ENCODE results near the gene TIMMDC1. TPM values are rescaled to one million over a fixed set of nuclear protein-coding genes. Genes with fewer than 3 reads are reported as not detected.

The TIMMDC1 gene
- total RNA-seq, 4 donors from 2014 or later = 41.2 to 137 (median 101) TPM

DNA sequence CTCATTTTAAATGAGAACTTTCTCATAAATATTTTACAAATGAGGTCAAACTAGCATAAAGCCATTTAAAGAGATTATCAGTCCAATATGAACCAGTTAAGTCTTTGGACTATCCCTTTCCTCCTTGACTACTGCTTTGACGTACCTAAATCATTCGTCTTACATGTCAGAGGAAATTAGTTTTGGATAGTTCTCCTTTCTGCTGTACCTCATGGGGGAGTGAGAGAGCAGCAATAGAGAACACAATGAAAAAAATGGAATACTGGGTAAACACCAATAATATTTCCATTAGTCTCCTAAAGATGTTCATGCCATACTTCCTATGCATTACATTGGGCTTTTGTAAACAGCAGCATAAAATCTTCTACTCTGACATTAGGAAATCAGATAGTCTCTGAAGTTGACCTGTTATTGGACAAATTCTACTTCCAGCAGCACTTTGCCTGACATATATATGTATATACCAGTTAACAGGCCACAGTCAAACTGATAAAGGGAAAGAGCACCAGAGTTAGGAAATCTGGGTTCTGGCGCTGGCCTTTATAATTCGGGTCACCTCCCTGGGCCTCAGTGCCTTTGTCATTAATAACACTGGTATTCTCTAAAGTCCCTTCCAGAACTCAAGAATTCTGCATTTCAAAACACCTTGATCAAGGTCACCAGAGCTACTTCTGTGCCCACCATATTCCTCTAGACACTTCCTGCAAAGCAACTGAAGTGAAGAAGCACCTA, 26.8 kb downstream of the TIMMDC1 start:
- no peaks in the 10 kb centered on the region for H3K27me3 ChIP-seq
- TF ChIP-seq, protein P1, sequence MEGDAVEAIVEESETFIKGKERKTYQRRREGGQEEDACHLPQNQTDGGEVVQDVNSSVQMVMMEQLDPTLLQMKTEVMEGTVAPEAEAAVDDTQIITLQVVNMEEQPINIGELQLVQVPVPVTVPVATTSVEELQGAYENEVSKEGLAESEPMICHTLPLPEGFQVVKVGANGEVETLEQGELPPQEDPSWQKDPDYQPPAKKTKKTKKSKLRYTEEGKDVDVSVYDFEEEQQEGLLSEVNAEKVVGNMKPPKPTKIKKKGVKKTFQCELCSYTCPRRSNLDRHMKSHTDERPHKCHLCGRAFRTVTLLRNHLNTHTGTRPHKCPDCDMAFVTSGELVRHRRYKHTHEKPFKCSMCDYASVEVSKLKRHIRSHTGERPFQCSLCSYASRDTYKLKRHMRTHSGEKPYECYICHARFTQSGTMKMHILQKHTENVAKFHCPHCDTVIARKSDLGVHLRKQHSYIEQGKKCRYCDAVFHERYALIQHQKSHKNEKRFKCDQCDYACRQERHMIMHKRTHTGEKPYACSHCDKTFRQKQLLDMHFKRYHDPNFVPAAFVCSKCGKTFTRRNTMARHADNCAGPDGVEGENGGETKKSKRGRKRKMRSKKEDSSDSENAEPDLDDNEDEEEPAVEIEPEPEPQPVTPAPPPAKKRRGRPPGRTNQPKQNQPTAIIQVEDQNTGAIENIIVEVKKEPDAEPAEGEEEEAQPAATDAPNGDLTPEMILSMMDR (IDR thresholded peaks at IDR 0.05 in 4 of 5, conservative IDR thresholded peaks at IDR 0.05 in 1 of 5) = peak; percentile 9 to 50 (median 26)
- TF ChIP-seq POLR2A (IDR thresholded peaks at IDR 0.05) = no peak
- H3K36me3 ChIP-seq = peaks cover 3 to 43% of the 10 kb centered on the region in 2 donors
- peak overlapping the region in 1 of 4 donors; percentile 28 for H3K27ac ChIP-seq
- DNase-seq (no peak), ATAC-seq (peak; percentile 63 to 64)
- in situ Hi-C loops (cut with MboI; ENCODE audit: low sequenced_read_pairs in 4 of 4) = loop anchor here in 3 of 4 donors (25.0 kb wide), 1 partner anchor 162 kb away; the partner anchor contains the start of gene COX17 (in 3 of the 3)
- intact Hi-C loops (cut with DNase I; ENCODE audit: low total_unique reads) = loop anchor here (2.0 kb wide), 1 partner anchor 156 kb away; no protein-coding TSS in a partner anchor
- H3K4me1 ChIP-seq = no peaks in the 10 kb centered on the region
- no peaks in the 10 kb centered on the region for H3K9me3 ChIP-seq
- H3K4me3 ChIP-seq = no peak overlapping the region

DNA sequence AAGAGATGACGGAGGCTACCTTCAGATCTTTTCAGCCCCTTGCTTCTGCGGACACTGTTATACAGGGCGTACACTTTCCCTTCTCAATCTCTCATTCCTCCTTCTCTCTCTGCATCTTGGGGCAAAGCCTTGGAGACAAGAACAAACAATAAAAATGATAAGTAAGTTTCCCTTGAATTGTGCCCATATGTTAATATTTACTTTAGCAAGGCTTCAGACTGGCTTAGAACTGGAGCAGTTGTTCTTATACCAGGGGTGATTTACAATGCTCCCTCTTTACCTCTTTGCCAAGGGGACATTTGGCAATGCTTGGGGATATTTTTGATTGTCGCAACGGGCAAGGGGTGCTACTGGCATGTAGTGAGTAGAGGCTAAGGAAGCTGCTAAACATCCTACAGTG, 29.4 kb downstream of the TIMMDC1 start:
- H3K27ac ChIP-seq = no peak overlapping the region
- H3K4me1 ChIP-seq = no peaks in the 10 kb centered on the region
- H3K9me3 ChIP-seq = no peaks in the 10 kb centered on the region
- no peaks in the 10 kb centered on the region for H3K27me3 ChIP-seq
- in situ Hi-C loops (cut with MboI; ENCODE audit: low sequenced_read_pairs in 4 of 4) (no loop called here), intact Hi-C loops (cut with DNase I; ENCODE audit: low total_unique reads) (no loop called here)
- peaks cover 0 to 19% of the 10 kb centered on the region in 2 donors for H3K36me3 ChIP-seq
- H3K4me3 ChIP-seq = no peak overlapping the region
- no peak for DNase-seq
- ATAC-seq = no peak
- TF ChIP-seq, protein P1 (IDR thresholded peaks at IDR 0.05 in 4 of 5, conservative IDR thresholded peaks at IDR 0.05 in 1 of 5) = no peak
- TF ChIP-seq POLR2A (IDR thresholded peaks at IDR 0.05) = no peak

- TF ChIP-seq, protein P1 (IDR thresholded peaks at IDR 0.05 in 4 of 5, conservative IDR thresholded peaks at IDR 0.05 in 1 of 5) = no peak
- TF ChIP-seq POLR2A (IDR thresholded peaks at IDR 0.05) = no peak
- no peak overlapping the region for H3K4me3 ChIP-seq
- no peaks in the 10 kb centered on the region for H3K27me3 ChIP-seq
- DNase-seq (no peak), ATAC-seq (no peak)
- intact Hi-C loops (cut with DNase I; ENCODE audit: low total_unique reads) = no loop called here
- H3K9me3 ChIP-seq = no peaks in the 10 kb centered on the region
- no peak overlapping the region for H3K27ac ChIP-seq
- no peaks in the 10 kb centered on the region for H3K36me3 ChIP-seq
- H3K4me1 ChIP-seq = no peaks in the 10 kb centered on the region
- in situ Hi-C loops (cut with MboI; ENCODE audit: low sequenced_read_pairs in 4 of 4) = no loop called here
Measured at GRCh38 chr3:119529883-119530282, 31.5 kb downstream of the TIMMDC1 start.

- Histone ChIP-seq H3K27me3 (no peaks in the 10 kb centered on the region), H3K9me3 (no peaks in the 10 kb centered on the region), H3K27ac (no peak overlapping the region), H3K36me3 (no peaks in the 10 kb centered on the region), H3K4me3 (no peak overlapping the region), H3K4me1 (no peaks in the 10 kb centered on the region)
- intact Hi-C loops (cut with DNase I; ENCODE audit: low total_unique reads) = no loop called here
- no peak for ATAC-seq
- TF ChIP-seq, protein P1 (IDR thresholded peaks at IDR 0.05 in 4 of 5, conservative IDR thresholded peaks at IDR 0.05 in 1 of 5) = no peak
- TF ChIP-seq POLR2A (IDR thresholded peaks at IDR 0.05) = no peak
- in situ Hi-C loops (cut with MboI; ENCODE audit: low sequenced_read_pairs in 4 of 4) = no loop called here
- DNase-seq = no peak
Measured at GRCh38 chr3:119530456-119530855, 32.1 kb downstream of the TIMMDC1 start.

Data from gastrocnemius medialis (tissue), 4 donors.